AG09319 (cell line): ENCODE data around the gene CCDC146.

Experiments used
- DNase-seq: peaks from one replicate; pipeline ENCODE4 v3.0.0-alpha.2; 2010; ENCODE audit warnings: low read depth; ENCODE audit errors: extremely low read depth
- CTCF ChIP-seq: IDR thresholded peaks from 2 replicates; pipeline ENCODE4 v1.5.1; 2011; ENCODE audit warnings: low read depth, mild to moderate bottlenecking, inconsistent platforms, low read length, moderate library complexity

Gene CCDC146

GRCh38 chr7:77284616-77285015, 162.2 kb downstream of the CCDC146 start:
- TF ChIP-seq CTCF: no peak
- DNase-seq: no peak

GRCh38 chr7:77288676-77289320, 166.4 kb downstream of the CCDC146 start:
- TF ChIP-seq CTCF: no peak
- DNase-seq: no peak

GRCh38 chr7:77289387-77289786, 167.0 kb downstream of the CCDC146 start:
- DNase-seq: no peak
- no peak for TF ChIP-seq CTCF

GRCh38 chr7:77290425-77290824, 168.0 kb downstream of the CCDC146 start:
- no peak for DNase-seq
- no peak for TF ChIP-seq CTCF

GRCh38 chr7:77293046-77293445, 170.6 kb downstream of the CCDC146 start:
- DNase-seq: no peak
- TF ChIP-seq CTCF: no peak

- no peak for TF ChIP-seq CTCF
- DNase-seq: no peak
Measured at GRCh38 chr7:77295549-77295948, 173.1 kb downstream of the CCDC146 start.

- DNase-seq: no peak
- no peak for TF ChIP-seq CTCF
Measured at GRCh38 chr7:77306231-77307067, 184.0 kb downstream of the CCDC146 start.
